Natural killer cell (primary cell): Measurements from ENCODE around the gene GPR25. TPM values are rescaled to one million over a fixed set of nuclear protein-coding genes. Genes with fewer than 3 reads are reported as not detected.
A peak's percentile ranks its signal among the peaks of the same experiment; 100 is the strongest.

ENCODE experiments used
- ATAC-seq, 3 donors: fragments of 150-1000 bp in 2 of 3; fragments of 200-7000 bp in 1 of 3; cut with Tn5 transposase; 1 replicate in 1 of 3; 2 replicates in 2 of 3; pipeline ENCODE4 v1.10.0; 2021; ENCODE audit warnings: mild to moderate bottlenecking in 2 of 3, moderate library complexity in 2 of 3
- DNase-seq, 2 donors: peaks; one replicate each; pipeline versions ENCODE4 v3.0.0 to v3.0.0-alpha.2; 2013 to 2021; ENCODE audit warnings: mixed read lengths in 1 of 2
- H3K27ac ChIP-seq: one replicate; pipeline ENCODE4 v1.5.1; 2013; ENCODE audit warnings: mild to moderate bottlenecking, low read length
- H3K27me3 ChIP-seq: one replicate; pipeline ENCODE4 v1.6.1; 2013; ENCODE audit warnings: low read length; ENCODE audit not compliant: control insufficient read depth, insufficient read depth
- H3K36me3 ChIP-seq: one replicate; pipeline ENCODE4 v1.6.1; 2013; ENCODE audit warnings: low read length; ENCODE audit not compliant: control insufficient read depth, insufficient read depth
- H3K4me1 ChIP-seq: one replicate; pipeline ENCODE4 v1.6.1; 2013; ENCODE audit warnings: low read length; ENCODE audit not compliant: control insufficient read depth, insufficient read depth
- H3K4me3 ChIP-seq: one replicate; pipeline ENCODE4 v1.5.1; 2013; ENCODE audit warnings: low read length
- H3K9me3 ChIP-seq: one replicate; pipeline ENCODE4 v1.6.1; 2013; ENCODE audit warnings: low read length; ENCODE audit not compliant: control insufficient read depth, insufficient read depth
- H3K27ac Mint-ChIP-seq, 2 donors: one replicate each; pipeline ENCODE4 v1.8.0; 2022; ENCODE audit warnings: mild to moderate bottlenecking in 2 of 2, mixed read lengths in 2 of 2, moderate library complexity in 1 of 2
- H3K27me3 Mint-ChIP-seq, 2 donors: one replicate each; pipeline ENCODE4 v1.8.0; 2022; ENCODE audit warnings: low read depth in 2 of 2, mixed read lengths in 2 of 2
- H3K36me3 Mint-ChIP-seq: one replicate; pipeline ENCODE4 v1.8.0; 2022; ENCODE audit warnings: mixed read lengths
- H3K4me1 Mint-ChIP-seq, 2 donors: one replicate each; pipeline ENCODE4 v1.8.0; 2022; ENCODE audit warnings: mixed read lengths in 2 of 2
- H3K4me3 Mint-ChIP-seq: one replicate; pipeline ENCODE4 v1.8.0; 2022; ENCODE audit warnings: mild to moderate bottlenecking, moderate library complexity, mixed read lengths
- H3K9me3 Mint-ChIP-seq, 2 donors: one replicate each; pipeline ENCODE4 v1.8.0; 2022; ENCODE audit warnings: mixed read lengths in 2 of 2
- CTCF ChIP-seq: fragments of 200-600 bp; IDR thresholded peaks from one replicate; pipeline ENCODE4 v1.8.0; 2022; ENCODE audit warnings: antibody characterized with exemption
- WGBS: methylation state at CpG from one replicate; pipeline ENCODE4 v1.1.7; 2013; ENCODE audit warnings: missing lambda C conversion rate; ENCODE audit not compliant: insufficient coverage; 5-methylcytosine and 5-hydroxymethylcytosine counted together
- intact Hi-C: fragments of 100-400 bp; cut with micrococcal nuclease; formaldehyde crosslinking; loops from one replicate; pipeline ENCODE4 v1.14.2; 2022
- total RNA-seq, 4 donors: library from RNA; stranded (reverse); fragments of 120-200 nt in 1 of 4; gene quantifications; one replicate each; pipeline versions ENCODE4 v1.2.3 to v1.2.4, GENCODE V29; 2013 to 2022

Gene GPR25
- total RNA-seq, 3 donors from 2014 or later (not counting 1 experiment from before 2014, with no cell fraction given) = 2.1 to 9.4 (median 2.7) TPM

DNA sequence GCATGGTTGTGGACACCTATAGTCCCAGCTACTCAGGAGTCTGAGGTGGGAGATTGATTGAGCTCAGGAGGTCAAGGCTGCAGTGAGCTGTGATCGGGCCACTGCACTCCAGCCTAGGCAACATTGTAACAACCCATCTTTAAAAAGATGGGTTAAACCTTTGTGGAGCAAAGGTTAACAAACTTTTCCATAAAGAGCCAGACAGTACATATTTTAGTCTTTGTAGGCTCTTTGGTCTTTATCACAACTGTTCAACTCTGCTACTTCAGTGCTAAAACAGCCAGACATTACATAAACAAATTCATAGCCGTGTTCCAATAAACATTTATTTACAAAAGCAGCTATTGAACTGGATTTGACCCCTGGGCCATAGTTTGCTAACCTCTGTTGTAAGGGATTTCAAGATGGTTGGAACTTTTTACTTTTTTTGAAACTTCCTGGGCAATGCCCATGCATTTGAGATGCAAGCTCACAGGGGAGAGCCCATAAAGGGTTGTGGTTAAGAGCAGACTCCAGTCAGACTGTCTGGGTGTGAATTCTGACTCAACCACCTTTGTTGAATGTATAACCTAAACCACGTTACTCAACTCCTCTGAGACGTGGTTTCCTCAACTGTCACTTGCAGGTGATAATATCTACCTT lies 32.8 kb downstream of the GPR25 start:
- peaks cover 3% of the 10 kb centered on the region for H3K27me3 ChIP-seq
- H3K27ac Mint-ChIP-seq = peak overlapping the region in 1 of 2 donors; percentile 67

DNA sequence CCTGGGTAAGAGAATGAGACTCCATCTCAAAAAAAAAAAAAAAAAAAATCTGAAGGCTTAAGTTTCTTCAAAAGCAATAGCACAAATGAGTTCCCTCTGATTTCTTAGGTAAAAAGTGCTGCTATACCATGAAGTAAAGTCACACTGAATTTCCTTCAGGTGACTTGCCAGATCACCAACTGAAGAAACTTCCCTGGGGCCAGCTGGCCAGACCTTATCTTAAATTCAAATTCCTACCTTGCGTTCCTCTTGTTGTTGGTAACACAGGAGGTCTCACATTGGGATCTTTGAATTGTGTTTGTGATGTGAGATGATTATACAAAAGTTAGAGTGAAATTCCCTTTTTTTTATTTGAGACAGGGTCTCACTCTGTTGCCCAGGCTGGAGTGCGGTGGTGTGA lies 33.7 kb downstream of the GPR25 start:
- no peak for TF ChIP-seq CTCF
- 100% methylated on average over 2 of the region's 2 CpGs for WGBS
- peaks cover 10% of the 10 kb centered on the region in 2 donors for H3K27me3 Mint-ChIP-seq
- peaks cover 25% of the 10 kb centered on the region for H3K4me1 ChIP-seq
- peaks cover 3% of the 10 kb centered on the region for H3K27me3 ChIP-seq
- H3K9me3 ChIP-seq = no peaks in the 10 kb centered on the region
- DNase-seq = no peak
- H3K36me3 ChIP-seq = no peaks in the 10 kb centered on the region
- intact Hi-C loops = loop anchor here (5.0 kb wide), 1 partner anchor 44 kb away; no protein-coding TSS in a partner anchor
- no peak for ATAC-seq
- no peak overlapping the region for H3K4me3 Mint-ChIP-seq
- no peaks in the 10 kb centered on the region for H3K36me3 Mint-ChIP-seq
- H3K27ac Mint-ChIP-seq = no peak overlapping the region
- H3K4me3 ChIP-seq = no peak overlapping the region
- H3K9me3 Mint-ChIP-seq = no peaks in the 10 kb centered on the region
- H3K4me1 Mint-ChIP-seq = peaks cover 0 to 10% of the 10 kb centered on the region in 2 donors
- no peak overlapping the region for H3K27ac ChIP-seq

More for the DNA sequence above, 32.8 kb downstream of the GPR25 start:
- Mint-ChIP-seq H3K9me3 (no peaks in the 10 kb centered on the region), H3K27me3 (peaks cover 10 to 14% of the 10 kb centered on the region in 2 donors), H3K36me3 (no peaks in the 10 kb centered on the region), H3K4me3 (no peak overlapping the region), H3K4me1 (peaks cover 0 to 10% of the 10 kb centered on the region in 2 donors)
- Histone ChIP-seq H3K36me3 (no peaks in the 10 kb centered on the region), H3K4me1 (peaks cover 25% of the 10 kb centered on the region), H3K4me3 (no peak overlapping the region), H3K27ac (no peak overlapping the region), H3K9me3 (no peaks in the 10 kb centered on the region)
- WGBS = 59% methylated on average over 2 of the region's 4 CpGs
- TF ChIP-seq CTCF = no peak
- intact Hi-C loops = loop anchor here (1.0 to 5.0 kb wide), 2 partner anchors 17 to 43 kb away; no protein-coding TSS in a partner anchor
- ATAC-seq = peak; percentile 91 to 99 (median 95)
- peak in 1 of 2 donors; percentile 80 for DNase-seq

- H3K4me3 ChIP-seq = no peak overlapping the region
- H3K4me1 Mint-ChIP-seq = peaks cover 0 to 10% of the 10 kb centered on the region in 2 donors
- no peak for DNase-seq
- H3K36me3 Mint-ChIP-seq = no peaks in the 10 kb centered on the region
- H3K9me3 Mint-ChIP-seq = no peaks in the 10 kb centered on the region
- peaks cover 25% of the 10 kb centered on the region for H3K4me1 ChIP-seq
- no peak overlapping the region for H3K27ac ChIP-seq
- intact Hi-C loops = loop anchor here (5.0 kb wide), 1 partner anchor 45 kb away; no protein-coding TSS in a partner anchor
- TF ChIP-seq CTCF = no peak
- ATAC-seq = no peak
- 80% methylated on average over 5 of the region's 5 CpGs for WGBS
- peaks cover 10% of the 10 kb centered on the region in 2 donors for H3K27me3 Mint-ChIP-seq
- H3K4me3 Mint-ChIP-seq = no peak overlapping the region
- peaks cover under 1% of the 10 kb centered on the region for H3K27me3 ChIP-seq
- no peaks in the 10 kb centered on the region for H3K9me3 ChIP-seq
- peak overlapping the region in 1 of 2 donors; percentile 32 for H3K27ac Mint-ChIP-seq
- H3K36me3 ChIP-seq = no peaks in the 10 kb centered on the region
Observed at GRCh38 chr1:200907611-200908097, 34.9 kb downstream of the GPR25 start.
